Smooth muscle cell (in vitro differentiated cells): ENCODE measurements around the gene NUP35. TPM values are rescaled to one million over a fixed set of nuclear protein-coding genes. Genes with fewer than 3 reads are reported as not detected.

ENCODE experiments used
- DNase-seq: peaks from one replicate; lab custom pipeline; 2025; ENCODE audit not compliant: unreplicated experiment; lab: John Stamatoyannopoulos, UW
- H2AFZ ChIP-seq: fragments of 200-600 bp; sonication (generic); 2 replicates; pipeline ENCODE4 v1.6.0; 2016; ENCODE audit warnings: antibody characterized with exemption, low read depth, mild to moderate bottlenecking
- H3F3A ChIP-seq: fragments of 200-600 bp; sonication (generic); 2 replicates; pipeline ENCODE4 v1.6.0; 2017; ENCODE audit warnings: antibody characterized with exemption, low read depth
- H3K27ac ChIP-seq: fragments of 200-600 bp; sonication (generic); 2 replicates; pipeline ENCODE4 v1.5.1; 2016; ENCODE audit warnings: low read depth, mild to moderate bottlenecking
- H3K27me3 ChIP-seq: fragments of 200-600 bp; sonication (generic); 2 replicates; pipeline ENCODE4 v1.6.1; 2016; ENCODE audit warnings: low read depth, mild to moderate bottlenecking
- H3K36me3 ChIP-seq: fragments of 200-600 bp; sonication (generic); 2 replicates; pipeline ENCODE4 v1.5.1; 2016; ENCODE audit warnings: low read depth
- H3K4me1 ChIP-seq: fragments of 200-600 bp; sonication (generic); 2 replicates; pipeline ENCODE4 v1.5.1; 2016; ENCODE audit warnings: low read depth
- H3K4me2 ChIP-seq: fragments of 200-600 bp; sonication (generic); 2 replicates; pipeline ENCODE4 v1.6.0; 2016; ENCODE audit warnings: mild to moderate bottlenecking
- H3K4me3 ChIP-seq: fragments of 200-600 bp; sonication (generic); 2 replicates; pipeline ENCODE4 v1.5.1; 2016; ENCODE audit warnings: mild to moderate bottlenecking
- H3K79me2 ChIP-seq: fragments of 200-600 bp; sonication (generic); 2 replicates; pipeline ENCODE4 v1.6.0; 2016; ENCODE audit warnings: low read depth, mild to moderate bottlenecking
- H3K9ac ChIP-seq: fragments of 200-600 bp; sonication (generic); 2 replicates; pipeline ENCODE4 v1.6.0; 2016; ENCODE audit warnings: low read depth
- H3K9me3 ChIP-seq: fragments of 200-600 bp; sonication (generic); replicated peaks from 2 replicates; pipeline ENCODE4 v1.5.1; 2016; ENCODE audit warnings: low read depth
- H4K20me1 ChIP-seq: fragments of 200-600 bp; sonication (generic); 2 replicates; pipeline ENCODE4 v1.6.0; 2016; ENCODE audit warnings: low read depth
- WGBS: methylation state at CpG from one replicate; pipeline ENCODE4 v1.1.7; 2016; ENCODE audit warnings: low lambda C conversion rate; 5-methylcytosine and 5-hydroxymethylcytosine counted together
- polyA plus RNA-seq: library from polyadenylated mRNA; unstranded; fragments of >200 nt; fragmentation: Nextera tagmentation; extraction: Ambion mirVana; gene quantifications from 2 replicates; pipeline ENCODE4 v1.2.1, GENCODE V29; 2016
- total RNA-seq: library from RNA; depleted of rRNA; stranded (reverse); fragments of >200 nt; gene quantifications from 2 replicates; pipeline ENCODE4 v1.2.3, GENCODE V29; 2014
- TF ChIP-seq, protein P1 (sequence below): fragments of 200-600 bp; sonication (generic); IDR thresholded peaks from 2 replicates; pipeline ENCODE4 v1.5.1; 2017; ENCODE audit warnings: borderline replicate concordance, mild to moderate bottlenecking, antibody characterized with exemption; ENCODE audit not compliant: insufficient read depth, poor library complexity, severe bottlenecking

NUP35 gene
- total and polyA plus RNA-seq, 2 experiments from 2014 or later = 3.5 to 14.1 TPM

DNA sequence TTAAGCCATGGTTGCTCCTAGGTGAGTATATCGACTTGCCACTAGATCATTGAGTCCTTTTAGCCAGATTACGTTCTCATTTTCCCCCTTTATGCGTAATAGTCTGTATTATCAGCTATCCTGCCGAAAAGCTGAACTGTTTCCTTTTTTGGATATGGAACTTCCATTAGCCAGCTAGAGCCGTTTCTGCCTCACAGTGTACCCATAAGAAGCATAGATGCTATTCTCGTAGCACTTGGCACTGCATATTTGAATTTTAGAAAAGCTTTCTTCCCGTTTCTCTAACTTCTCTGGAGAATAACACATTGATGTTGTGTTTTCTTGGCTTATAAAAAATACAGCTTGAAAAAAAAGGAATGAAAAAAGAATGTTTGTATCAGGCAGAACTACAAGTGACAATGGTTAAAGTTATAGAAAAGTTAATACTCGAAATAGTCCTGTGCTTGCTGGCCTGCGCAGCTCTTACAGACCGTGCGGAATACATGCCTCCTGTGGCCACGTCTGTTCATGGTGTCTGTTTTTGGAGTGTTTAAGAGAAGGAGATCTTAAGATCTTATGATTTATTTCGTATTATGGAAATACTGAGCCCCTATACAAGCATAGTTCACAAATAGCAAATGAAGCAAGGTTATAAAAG, 45.0 kb upstream of the NUP35 start:
- TF ChIP-seq, protein P1, sequence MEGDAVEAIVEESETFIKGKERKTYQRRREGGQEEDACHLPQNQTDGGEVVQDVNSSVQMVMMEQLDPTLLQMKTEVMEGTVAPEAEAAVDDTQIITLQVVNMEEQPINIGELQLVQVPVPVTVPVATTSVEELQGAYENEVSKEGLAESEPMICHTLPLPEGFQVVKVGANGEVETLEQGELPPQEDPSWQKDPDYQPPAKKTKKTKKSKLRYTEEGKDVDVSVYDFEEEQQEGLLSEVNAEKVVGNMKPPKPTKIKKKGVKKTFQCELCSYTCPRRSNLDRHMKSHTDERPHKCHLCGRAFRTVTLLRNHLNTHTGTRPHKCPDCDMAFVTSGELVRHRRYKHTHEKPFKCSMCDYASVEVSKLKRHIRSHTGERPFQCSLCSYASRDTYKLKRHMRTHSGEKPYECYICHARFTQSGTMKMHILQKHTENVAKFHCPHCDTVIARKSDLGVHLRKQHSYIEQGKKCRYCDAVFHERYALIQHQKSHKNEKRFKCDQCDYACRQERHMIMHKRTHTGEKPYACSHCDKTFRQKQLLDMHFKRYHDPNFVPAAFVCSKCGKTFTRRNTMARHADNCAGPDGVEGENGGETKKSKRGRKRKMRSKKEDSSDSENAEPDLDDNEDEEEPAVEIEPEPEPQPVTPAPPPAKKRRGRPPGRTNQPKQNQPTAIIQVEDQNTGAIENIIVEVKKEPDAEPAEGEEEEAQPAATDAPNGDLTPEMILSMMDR = no peak

DNA sequence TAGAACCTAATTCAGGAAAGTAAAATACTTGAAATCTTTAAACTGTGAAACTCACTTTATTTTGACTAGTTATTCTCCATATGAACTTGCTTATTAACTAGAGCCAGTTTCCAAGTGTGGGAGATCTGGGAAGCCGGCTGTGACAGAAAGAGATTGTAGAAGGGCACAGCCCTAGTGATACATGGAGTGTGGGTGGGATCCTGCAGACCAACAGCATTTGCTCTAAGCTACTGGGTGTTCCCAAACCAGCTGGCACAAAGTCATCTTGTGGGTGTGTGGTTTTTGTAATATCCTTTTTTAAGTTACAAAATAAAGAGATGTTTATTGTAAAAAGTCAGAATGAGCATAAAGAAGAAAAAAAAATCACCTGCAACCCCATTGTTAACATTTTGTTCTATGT, 42.3 kb upstream of the NUP35 start:
- WGBS = 44% methylated on average over 1 of the region's 1 CpG
- TF ChIP-seq, protein P1 = no peak
- no peaks in the 10 kb centered on the region for H4K20me1 ChIP-seq
- no peak for DNase-seq
- H3K4me3 ChIP-seq = no peak overlapping the region
- H3K4me1 ChIP-seq = peaks cover 3% of the 10 kb centered on the region
- H3K79me2 ChIP-seq = no peaks in the 10 kb centered on the region
- no peaks in the 10 kb centered on the region for H3K36me3 ChIP-seq
- H3K27ac ChIP-seq = no peak overlapping the region
- H3K9ac ChIP-seq = no peak overlapping the region
- H3F3A ChIP-seq = no peaks in the 10 kb centered on the region
- H3K4me2 ChIP-seq = no peak overlapping the region
- H3K27me3 ChIP-seq = no peaks in the 10 kb centered on the region
- H3K9me3 ChIP-seq = no peaks in the 10 kb centered on the region
- no peak overlapping the region for H2AFZ ChIP-seq

More for the DNA sequence above, 45.0 kb upstream of the NUP35 start:
- Histone ChIP-seq H3K9me3 (no peaks in the 10 kb centered on the region), H3K4me2 (peak overlapping the region; percentile 95), H3K4me1 (peaks cover 3% of the 10 kb centered on the region), H3K36me3 (no peaks in the 10 kb centered on the region), H3K79me2 (no peaks in the 10 kb centered on the region), H3K27me3 (peaks cover 6% of the 10 kb centered on the region), H3K27ac (no peak overlapping the region), H4K20me1 (no peaks in the 10 kb centered on the region), H2AFZ (peak overlapping the region; percentile 99), H3F3A (no peaks in the 10 kb centered on the region), H3K9ac (peak overlapping the region; percentile 45), H3K4me3 (peak overlapping the region; percentile 77)
- WGBS = 57% methylated on average over 13 of the region's 13 CpGs
- DNase-seq = no peak

DNA sequence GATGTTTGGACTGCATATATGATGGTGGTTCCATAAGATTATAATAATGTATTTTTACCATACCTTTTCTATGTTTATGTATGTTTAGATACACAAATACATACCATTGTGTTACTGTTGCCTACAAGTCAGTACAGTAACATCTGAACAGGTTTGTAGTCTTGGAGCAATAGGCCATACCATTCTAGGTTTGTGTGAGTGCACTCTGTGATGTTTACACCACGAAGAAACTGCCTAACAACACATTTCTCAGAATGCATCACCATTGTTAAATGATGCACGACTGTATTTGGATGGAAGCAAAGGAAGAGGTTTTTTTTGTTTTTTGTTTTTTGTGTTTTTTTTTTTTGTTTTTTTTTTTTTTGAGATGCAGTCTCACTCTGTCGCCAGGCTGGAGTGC, 36.2 kb upstream of the NUP35 start:
- H3K4me3 ChIP-seq = no peak overlapping the region
- no peak for DNase-seq
- WGBS = 88% methylated on average over 3 of the region's 3 CpGs
- no peak overlapping the region for H3K9ac ChIP-seq
- no peaks in the 10 kb centered on the region for H3K79me2 ChIP-seq
- H2AFZ ChIP-seq = no peak overlapping the region
- H3F3A ChIP-seq = no peaks in the 10 kb centered on the region
- H3K4me2 ChIP-seq = no peak overlapping the region
- no peak overlapping the region for H3K27ac ChIP-seq
- TF ChIP-seq, protein P1 = no peak
- no peaks in the 10 kb centered on the region for H3K4me1 ChIP-seq
- H3K9me3 ChIP-seq = no peaks in the 10 kb centered on the region
- H4K20me1 ChIP-seq = no peaks in the 10 kb centered on the region
- H3K27me3 ChIP-seq = no peaks in the 10 kb centered on the region
- no peaks in the 10 kb centered on the region for H3K36me3 ChIP-seq

DNA sequence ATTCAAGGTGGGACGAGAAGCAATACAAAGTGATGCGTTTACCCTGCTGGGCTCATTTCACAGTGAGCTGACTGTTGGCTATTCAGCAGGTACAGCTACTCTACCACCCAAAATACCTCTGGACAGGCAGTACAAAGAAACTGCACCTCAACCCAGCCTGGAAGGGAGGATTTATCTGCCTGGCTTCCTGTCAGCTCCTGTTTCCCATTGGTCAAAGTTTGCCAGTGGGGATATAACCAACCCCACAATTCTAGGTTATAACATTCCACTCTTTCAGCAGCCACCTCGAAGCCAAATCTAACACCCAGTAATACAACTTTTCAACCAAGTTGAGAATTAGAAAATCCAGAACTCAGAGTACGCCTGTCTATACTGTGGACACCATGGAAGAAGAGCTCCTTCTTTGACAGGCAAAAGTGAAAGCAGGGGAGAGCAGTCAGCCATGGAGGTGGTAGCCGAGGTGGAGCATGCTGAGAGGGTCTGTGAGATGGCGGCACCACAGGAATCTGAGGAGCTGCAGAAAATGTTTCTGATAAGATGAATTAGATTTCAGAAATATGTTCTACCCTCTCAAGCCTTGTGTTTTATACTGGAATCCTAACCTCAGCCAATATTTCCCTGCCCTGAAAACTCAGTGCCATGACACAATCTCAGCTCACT, 34.9 kb upstream of the NUP35 start:
- Histone ChIP-seq H3K9me3 (no peaks in the 10 kb centered on the region), H3K36me3 (no peaks in the 10 kb centered on the region), H3K27me3 (no peaks in the 10 kb centered on the region), H3K9ac (no peak overlapping the region), H3F3A (no peaks in the 10 kb centered on the region), H3K79me2 (no peaks in the 10 kb centered on the region), H4K20me1 (no peaks in the 10 kb centered on the region), H3K4me2 (no peak overlapping the region), H2AFZ (no peak overlapping the region), H3K27ac (no peak overlapping the region), H3K4me1 (no peaks in the 10 kb centered on the region), H3K4me3 (no peak overlapping the region)
- DNase-seq = no peak
- WGBS = 93% methylated on average over 6 of the region's 6 CpGs
- TF ChIP-seq, protein P1 = no peak
